ENCODE measurements around the gene GPC6. TPM values are rescaled to one million over a fixed set of nuclear protein-coding genes. Genes with fewer than 3 reads are reported as not detected.

GPC6 gene
- total and polyA plus RNA-seq, 2 donors (not counting 1 experiment from before 2014, with no cell fraction given) = not detected

GRCh38 chr13:93653776-93654175 lies 427.2 kb downstream of the GPC6 start:
- no peaks in the 10 kb centered on the region for H3K4me1 Mint-ChIP-seq
- H3K79me2 ChIP-seq (ENCODE audit: control insufficient read depth, insufficient read depth, low read length) = no peaks in the 10 kb centered on the region
- no peak for ATAC-seq (ENCODE audit: low read depth)
- no peaks in the 10 kb centered on the region for H4K20me1 ChIP-seq (ENCODE audit: control insufficient read depth, insufficient read depth, low read length, poor library complexity, severe bottlenecking)
- H2AFZ ChIP-seq (ENCODE audit: insufficient read depth, low read depth, low read length, poor library complexity, severe bottlenecking) = no peak overlapping the region
- intact Hi-C loops (cut with micrococcal nuclease) = no loop called here
- H3K27me3 ChIP-seq (replicated peaks in 1 of 4; ENCODE audit: control extremely low read depth in 1 of 4, control insufficient read depth in 3 of 4, insufficient read depth in 4 of 4, low read length in 3 of 4) = no peaks in the 10 kb centered on the region
- no peak for DNase-seq
- H3K4me3 ChIP-seq (ENCODE audit: control extremely low read depth in 1 of 5, extremely low read depth in 1 of 5, insufficient read depth in 1 of 5, low read depth in 2 of 5, low read length in 4 of 5) = no peak overlapping the region
- POLR2A ChIA-PET = no interaction called here
- TF ChIP-seq, protein P1, sequence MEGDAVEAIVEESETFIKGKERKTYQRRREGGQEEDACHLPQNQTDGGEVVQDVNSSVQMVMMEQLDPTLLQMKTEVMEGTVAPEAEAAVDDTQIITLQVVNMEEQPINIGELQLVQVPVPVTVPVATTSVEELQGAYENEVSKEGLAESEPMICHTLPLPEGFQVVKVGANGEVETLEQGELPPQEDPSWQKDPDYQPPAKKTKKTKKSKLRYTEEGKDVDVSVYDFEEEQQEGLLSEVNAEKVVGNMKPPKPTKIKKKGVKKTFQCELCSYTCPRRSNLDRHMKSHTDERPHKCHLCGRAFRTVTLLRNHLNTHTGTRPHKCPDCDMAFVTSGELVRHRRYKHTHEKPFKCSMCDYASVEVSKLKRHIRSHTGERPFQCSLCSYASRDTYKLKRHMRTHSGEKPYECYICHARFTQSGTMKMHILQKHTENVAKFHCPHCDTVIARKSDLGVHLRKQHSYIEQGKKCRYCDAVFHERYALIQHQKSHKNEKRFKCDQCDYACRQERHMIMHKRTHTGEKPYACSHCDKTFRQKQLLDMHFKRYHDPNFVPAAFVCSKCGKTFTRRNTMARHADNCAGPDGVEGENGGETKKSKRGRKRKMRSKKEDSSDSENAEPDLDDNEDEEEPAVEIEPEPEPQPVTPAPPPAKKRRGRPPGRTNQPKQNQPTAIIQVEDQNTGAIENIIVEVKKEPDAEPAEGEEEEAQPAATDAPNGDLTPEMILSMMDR (IDR thresholded peaks at IDR 0.05) = no peak
- TF ChIP-seq EZH2 (IDR thresholded peaks at IDR 0.05; ENCODE audit: borderline replicate concordance, insufficient read depth, low read depth, low read length, poor library complexity, severe bottlenecking) = no peak
- no peaks in the 10 kb centered on the region for H3K4me1 ChIP-seq (ENCODE audit: control insufficient read depth in 2 of 2, insufficient read depth in 2 of 2, low read length in 2 of 2)
- WGBS (ENCODE audit: insufficient coverage) = no CpG with 5 or more reads among the region's 3 CpGs
- H3K27ac ChIP-seq (ENCODE audit: low read length in 2 of 2) = no peak overlapping the region
- no peak overlapping the region for H3K4me3 Mint-ChIP-seq
- no peaks in the 10 kb centered on the region for H3K27me3 Mint-ChIP-seq
- H3K9ac ChIP-seq (ENCODE audit: low read length) = no peak overlapping the region
- H3K9me3 ChIP-seq (ENCODE audit: control extremely low read depth in 1 of 3, control insufficient read depth in 2 of 3, insufficient read depth in 1 of 3, low read length in 2 of 3) = peaks cover 0 to 1% (median 0%) of the 10 kb centered on the region in 3 donors
- no peak overlapping the region for H3K27ac Mint-ChIP-seq
- no peaks in the 10 kb centered on the region for H3K36me3 ChIP-seq (replicated peaks in 1 of 2; ENCODE audit: control extremely low read depth in 1 of 2, control insufficient read depth in 1 of 2, extremely low read depth in 1 of 2, insufficient read depth in 2 of 2, low read length in 1 of 2)
- no peaks in the 10 kb centered on the region for H3K9me3 Mint-ChIP-seq (ENCODE audit: insufficient read depth)
- CTCF ChIA-PET = no interaction called here
- H3K4me2 ChIP-seq (replicated peaks; ENCODE audit: low read depth, low read length, poor library complexity, severe bottlenecking) = no peak overlapping the region

DNA sequence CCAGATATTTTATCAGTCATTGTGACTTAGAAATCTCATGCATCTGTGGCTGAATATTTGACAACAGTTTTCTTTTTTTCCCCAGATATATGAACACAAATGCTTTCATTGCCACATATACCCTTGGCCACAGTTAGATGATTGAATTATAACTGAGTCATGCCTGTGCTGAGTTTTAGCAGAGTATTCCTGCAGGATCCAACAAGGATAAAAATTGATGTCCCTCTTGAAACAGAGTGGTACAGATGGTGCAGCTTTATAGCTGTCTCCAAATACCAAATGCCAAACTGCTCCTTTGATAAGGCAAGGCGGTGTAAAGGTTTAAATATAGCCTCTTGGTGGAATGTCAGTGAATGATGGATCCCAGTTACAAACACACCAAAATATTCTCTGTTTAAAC lies 428.5 kb downstream of the GPC6 start:
- Histone ChIP-seq H4K20me1 (ENCODE audit: control insufficient read depth, insufficient read depth, low read length, poor library complexity, severe bottlenecking) (no peaks in the 10 kb centered on the region), H3K9ac (ENCODE audit: low read length) (no peak overlapping the region), H3K79me2 (ENCODE audit: control insufficient read depth, insufficient read depth, low read length) (no peaks in the 10 kb centered on the region), H3K36me3 (replicated peaks in 1 of 2; ENCODE audit: control extremely low read depth in 1 of 2, control insufficient read depth in 1 of 2, extremely low read depth in 1 of 2, insufficient read depth in 2 of 2, low read length in 1 of 2) (no peaks in the 10 kb centered on the region), H2AFZ (ENCODE audit: insufficient read depth, low read depth, low read length, poor library complexity, severe bottlenecking) (no peak overlapping the region), H3K4me2 (replicated peaks; ENCODE audit: low read depth, low read length, poor library complexity, severe bottlenecking) (no peak overlapping the region), H3K27ac (ENCODE audit: low read length in 2 of 2) (no peak overlapping the region), H3K4me1 (ENCODE audit: control insufficient read depth in 2 of 2, insufficient read depth in 2 of 2, low read length in 2 of 2) (no peaks in the 10 kb centered on the region), H3K27me3 (replicated peaks in 1 of 4; ENCODE audit: control extremely low read depth in 1 of 4, control insufficient read depth in 3 of 4, insufficient read depth in 4 of 4, low read length in 3 of 4) (no peaks in the 10 kb centered on the region), H3K4me3 (ENCODE audit: control extremely low read depth in 1 of 5, extremely low read depth in 1 of 5, insufficient read depth in 1 of 5, low read depth in 2 of 5, low read length in 4 of 5) (no peak overlapping the region), H3K9me3 (ENCODE audit: control extremely low read depth in 1 of 3, control insufficient read depth in 2 of 3, insufficient read depth in 1 of 3, low read length in 2 of 3) (no peaks in the 10 kb centered on the region)
- H3K27ac Mint-ChIP-seq = no peak overlapping the region
- ATAC-seq (ENCODE audit: low read depth) (no peak), DNase-seq (no peak)
- TF ChIP-seq EZH2 (IDR thresholded peaks at IDR 0.05; ENCODE audit: borderline replicate concordance, insufficient read depth, low read depth, low read length, poor library complexity, severe bottlenecking) = no peak
- TF ChIP-seq, protein P1 (IDR thresholded peaks at IDR 0.05) = no peak
- H3K4me3 Mint-ChIP-seq = no peak overlapping the region
- no CpG with 5 or more reads among the region's 1 CpG for WGBS (ENCODE audit: insufficient coverage)
- no peaks in the 10 kb centered on the region for H3K9me3 Mint-ChIP-seq (ENCODE audit: insufficient read depth)
- intact Hi-C loops (cut with micrococcal nuclease) = no loop called here
- H3K4me1 Mint-ChIP-seq = no peaks in the 10 kb centered on the region
- ChIA-PET CTCF (no interaction called here), POLR2A (no interaction called here)
- H3K27me3 Mint-ChIP-seq = no peaks in the 10 kb centered on the region

Measured in B cell (primary cell).